Measurements from ENCODE around the gene KCNMA1.

The KCNMA1 gene

GRCh38 chr10:77022671-77023070 lies 614.9 kb downstream of the KCNMA1 start:
- no peak for DNase-seq (ENCODE audit: low read depth in 2 of 2)

- no peak for DNase-seq (ENCODE audit: low read depth in 2 of 2)
Measured at GRCh38 chr10:77021966-77022490, 615.6 kb downstream of the KCNMA1 start.

- no peak for DNase-seq (ENCODE audit: low read depth in 2 of 2)
Measured at GRCh38 chr10:77020426-77021040, 617.1 kb downstream of the KCNMA1 start.

GRCh38 chr10:77016855-77017254 lies 620.8 kb downstream of the KCNMA1 start:
- DNase-seq (ENCODE audit: low read depth in 2 of 2): no peak

GRCh38 chr10:77016278-77016815 lies 621.3 kb downstream of the KCNMA1 start:
- DNase-seq (ENCODE audit: low read depth in 2 of 2): no peak

GRCh38 chr10:77015360-77015759 lies 622.2 kb downstream of the KCNMA1 start:
- DNase-seq (ENCODE audit: low read depth in 2 of 2): no peak

GRCh38 chr10:77012812-77013500 lies 624.7 kb downstream of the KCNMA1 start:
- no peak for DNase-seq (ENCODE audit: low read depth in 2 of 2)

- DNase-seq (ENCODE audit: low read depth in 2 of 2): peak; percentile 39 to 58
Measured at GRCh38 chr10:77011874-77012811, 625.5 kb downstream of the KCNMA1 start.

- DNase-seq (ENCODE audit: low read depth in 2 of 2): no peak
Measured at GRCh38 chr10:77010430-77010829, 627.2 kb downstream of the KCNMA1 start.

GRCh38 chr10:77007834-77008233 lies 629.8 kb downstream of the KCNMA1 start:
- no peak for DNase-seq (ENCODE audit: low read depth in 2 of 2)

GRCh38 chr10:77006836-77007511 lies 630.6 kb downstream of the KCNMA1 start:
- no peak for DNase-seq (ENCODE audit: low read depth in 2 of 2)

- DNase-seq (ENCODE audit: low read depth in 2 of 2): no peak
Measured at GRCh38 chr10:77005871-77006270, 631.7 kb downstream of the KCNMA1 start.

- DNase-seq (ENCODE audit: low read depth in 2 of 2): peak; percentile 52 to 54
Measured at GRCh38 chr10:77004917-77005564, 632.6 kb downstream of the KCNMA1 start.

- no peak for DNase-seq (ENCODE audit: low read depth in 2 of 2)
Measured at GRCh38 chr10:77002872-77003271, 634.7 kb downstream of the KCNMA1 start.

- no peak for DNase-seq (ENCODE audit: low read depth in 2 of 2)
Measured at GRCh38 chr10:77001206-77001605, 636.4 kb downstream of the KCNMA1 start.

- no peak for DNase-seq (ENCODE audit: low read depth in 2 of 2)
Measured at GRCh38 chr10:76998451-76998850, 639.2 kb downstream of the KCNMA1 start.

GRCh38 chr10:76997631-76998030 lies 640.0 kb downstream of the KCNMA1 start:
- no peak for DNase-seq (ENCODE audit: low read depth in 2 of 2)

- no peak for DNase-seq (ENCODE audit: low read depth in 2 of 2)
Measured at GRCh38 chr10:76995023-76995422, 642.6 kb downstream of the KCNMA1 start.

- DNase-seq (ENCODE audit: low read depth in 2 of 2): no peak
Measured at GRCh38 chr10:76993213-76993612, 644.4 kb downstream of the KCNMA1 start.

GRCh38 chr10:76992467-76992866 lies 645.1 kb downstream of the KCNMA1 start:
- no peak for DNase-seq (ENCODE audit: low read depth in 2 of 2)

GRCh38 chr10:76991621-76992020 lies 646.0 kb downstream of the KCNMA1 start:
- DNase-seq (ENCODE audit: low read depth in 2 of 2): no peak

Data from fibroblast of skin of left quadriceps (primary cell).